ENCODE measurements around the gene DAPK2. TPM values are rescaled to one million over a fixed set of nuclear protein-coding genes. Genes with fewer than 3 reads are reported as not detected.

DAPK2 gene
- total and polyA plus RNA-seq, 2 donors from 2014 or later = 3.0 to 3.8 TPM

DNA sequence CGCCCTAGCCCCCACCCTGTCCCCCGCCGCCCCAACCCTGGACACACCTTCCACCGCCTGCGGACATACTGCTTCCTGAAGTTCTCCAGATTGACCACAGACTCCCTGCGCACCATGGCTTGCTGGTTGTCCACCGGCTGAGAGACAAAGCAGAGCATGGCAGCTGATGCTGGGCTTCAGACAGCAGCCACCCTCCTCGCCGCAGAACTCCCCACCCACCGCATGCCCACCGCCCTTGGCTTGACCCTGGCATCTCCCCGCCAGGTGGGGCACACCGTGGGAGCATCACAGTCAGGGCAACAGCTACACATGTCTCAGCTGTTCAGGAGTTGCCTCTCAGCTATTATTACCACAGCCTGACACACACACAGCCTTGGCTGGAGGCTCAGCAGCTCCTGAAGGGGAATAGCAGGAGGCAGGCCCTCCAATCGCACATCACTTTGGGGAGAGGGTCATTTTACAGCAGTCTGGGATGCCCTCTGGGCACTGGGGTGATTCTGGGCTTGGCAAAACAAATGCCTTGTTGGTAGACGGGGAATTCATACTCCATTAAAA is 134.1 kb downstream of the DAPK2 start:
- Histone ChIP-seq H3K4me1 (ENCODE audit: control insufficient read depth in 2 of 3, insufficient read depth in 2 of 3, low read depth in 1 of 3, low read length in 3 of 3) (peaks cover 0 to 15% (median 0%) of the 10 kb centered on the region in 3 donors), H3K4me3 (ENCODE audit: low read length in 3 of 3) (no peak overlapping the region), H3K27ac (ENCODE audit: low read depth in 2 of 2, low read length in 2 of 2) (no peak overlapping the region), H3K27me3 (ENCODE audit: control insufficient read depth, insufficient read depth, low read length) (no peaks in the 10 kb centered on the region), H3K9me3 (ENCODE audit: control insufficient read depth in 2 of 3, insufficient read depth in 1 of 3, low read length in 3 of 3) (no peaks in the 10 kb centered on the region), H3K9ac (ENCODE audit: low read length in 3 of 3) (no peak overlapping the region), H3K36me3 (ENCODE audit: control insufficient read depth in 2 of 3, insufficient read depth in 3 of 3, low read length in 3 of 3) (no peaks in the 10 kb centered on the region)
- TF ChIP-seq, protein P1, sequence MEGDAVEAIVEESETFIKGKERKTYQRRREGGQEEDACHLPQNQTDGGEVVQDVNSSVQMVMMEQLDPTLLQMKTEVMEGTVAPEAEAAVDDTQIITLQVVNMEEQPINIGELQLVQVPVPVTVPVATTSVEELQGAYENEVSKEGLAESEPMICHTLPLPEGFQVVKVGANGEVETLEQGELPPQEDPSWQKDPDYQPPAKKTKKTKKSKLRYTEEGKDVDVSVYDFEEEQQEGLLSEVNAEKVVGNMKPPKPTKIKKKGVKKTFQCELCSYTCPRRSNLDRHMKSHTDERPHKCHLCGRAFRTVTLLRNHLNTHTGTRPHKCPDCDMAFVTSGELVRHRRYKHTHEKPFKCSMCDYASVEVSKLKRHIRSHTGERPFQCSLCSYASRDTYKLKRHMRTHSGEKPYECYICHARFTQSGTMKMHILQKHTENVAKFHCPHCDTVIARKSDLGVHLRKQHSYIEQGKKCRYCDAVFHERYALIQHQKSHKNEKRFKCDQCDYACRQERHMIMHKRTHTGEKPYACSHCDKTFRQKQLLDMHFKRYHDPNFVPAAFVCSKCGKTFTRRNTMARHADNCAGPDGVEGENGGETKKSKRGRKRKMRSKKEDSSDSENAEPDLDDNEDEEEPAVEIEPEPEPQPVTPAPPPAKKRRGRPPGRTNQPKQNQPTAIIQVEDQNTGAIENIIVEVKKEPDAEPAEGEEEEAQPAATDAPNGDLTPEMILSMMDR (IDR thresholded peaks at IDR 0.05; ENCODE audit: borderline replicate concordance, extremely low read depth, insufficient read depth) = no peak
- FAIRE-seq (no peak), DNase-seq (no peak)
- intact Hi-C loops (cut with DNase I) = no loop called here

DNA sequence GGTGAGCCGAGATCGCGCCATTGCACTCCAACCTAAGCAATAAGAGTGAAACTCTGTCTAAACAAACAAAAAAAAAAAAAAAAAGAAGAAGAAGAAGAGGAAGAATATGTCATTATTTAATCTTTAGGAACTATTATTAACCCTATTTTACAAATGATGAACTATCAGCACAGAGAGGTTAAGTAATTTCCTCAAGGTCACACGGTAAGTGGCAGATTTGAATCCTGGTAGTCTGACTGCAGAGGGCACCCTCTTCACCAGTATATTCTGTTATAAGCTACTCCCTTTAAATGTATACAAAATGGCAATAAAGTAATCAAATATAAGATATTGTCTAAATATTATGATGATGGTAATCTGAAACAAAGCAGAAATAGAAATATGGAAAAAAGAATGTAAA is 135.1 kb downstream of the DAPK2 start:
- Histone ChIP-seq H3K4me1 (ENCODE audit: control insufficient read depth in 2 of 3, insufficient read depth in 2 of 3, low read depth in 1 of 3, low read length in 3 of 3) (peaks cover 0 to 11% (median 0%) of the 10 kb centered on the region in 3 donors), H3K27me3 (ENCODE audit: control insufficient read depth, insufficient read depth, low read length) (no peaks in the 10 kb centered on the region), H3K4me3 (ENCODE audit: low read length in 3 of 3) (no peak overlapping the region), H3K9me3 (ENCODE audit: control insufficient read depth in 2 of 3, insufficient read depth in 1 of 3, low read length in 3 of 3) (no peaks in the 10 kb centered on the region), H3K27ac (ENCODE audit: low read depth in 2 of 2, low read length in 2 of 2) (no peak overlapping the region), H3K9ac (ENCODE audit: low read length in 3 of 3) (no peak overlapping the region), H3K36me3 (ENCODE audit: control insufficient read depth in 2 of 3, insufficient read depth in 3 of 3, low read length in 3 of 3) (no peaks in the 10 kb centered on the region)
- FAIRE-seq (no peak), DNase-seq (no peak)
- TF ChIP-seq, protein P1 (IDR thresholded peaks at IDR 0.05; ENCODE audit: borderline replicate concordance, extremely low read depth, insufficient read depth) = no peak
- intact Hi-C loops (cut with DNase I) = no loop called here

DNA sequence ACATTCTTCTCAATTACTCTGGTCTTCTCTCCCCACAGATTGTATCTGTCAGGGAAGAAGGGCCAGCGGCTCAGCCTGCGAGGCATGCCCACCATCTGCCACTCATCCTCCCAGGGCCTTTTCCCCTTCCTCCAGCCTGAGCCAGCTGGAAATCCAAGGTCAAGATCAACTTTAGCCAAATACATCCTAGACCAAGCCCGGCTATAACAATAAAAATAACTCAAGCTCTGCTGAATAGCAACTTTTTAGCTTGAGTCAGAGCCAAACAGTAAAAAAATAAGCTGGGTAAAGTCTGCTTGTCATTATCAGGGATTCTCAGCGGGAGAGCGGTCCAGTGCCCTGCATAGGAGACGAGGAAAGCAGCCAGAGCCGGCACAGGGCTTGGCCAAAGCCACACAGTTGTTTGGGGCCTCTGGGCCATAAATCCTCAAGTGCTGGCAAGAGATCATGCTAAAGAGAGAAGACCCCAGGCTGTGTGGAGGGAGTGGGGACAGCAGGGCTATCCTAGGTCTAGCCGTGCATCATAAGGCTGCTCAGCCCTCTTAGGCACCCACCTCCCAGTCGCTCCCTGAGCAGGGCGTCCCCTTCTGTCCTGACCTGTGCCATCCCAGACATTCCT is 136.4 kb downstream of the DAPK2 start:
- no peaks in the 10 kb centered on the region for H3K36me3 ChIP-seq (ENCODE audit: control insufficient read depth in 2 of 3, insufficient read depth in 3 of 3, low read length in 3 of 3)
- H3K9me3 ChIP-seq (ENCODE audit: control insufficient read depth in 2 of 3, insufficient read depth in 1 of 3, low read length in 3 of 3) = no peaks in the 10 kb centered on the region
- peak overlapping the region in 1 of 2 donors; percentile 17 for H3K27ac ChIP-seq (ENCODE audit: low read depth in 2 of 2, low read length in 2 of 2)
- FAIRE-seq (no peak), DNase-seq (peak in 3 of 5 donors; percentile 63 to 74 (median 71))
- H3K27me3 ChIP-seq (ENCODE audit: control insufficient read depth, insufficient read depth, low read length) = no peaks in the 10 kb centered on the region
- no peak overlapping the region for H3K4me3 ChIP-seq (ENCODE audit: low read length in 3 of 3)
- H3K9ac ChIP-seq (ENCODE audit: low read length in 3 of 3) = no peak overlapping the region
- peaks cover 0 to 10% (median 0%) of the 10 kb centered on the region in 3 donors for H3K4me1 ChIP-seq (ENCODE audit: control insufficient read depth in 2 of 3, insufficient read depth in 2 of 3, low read depth in 1 of 3, low read length in 3 of 3)
- TF ChIP-seq, protein P1 (IDR thresholded peaks at IDR 0.05; ENCODE audit: borderline replicate concordance, extremely low read depth, insufficient read depth) = no peak
- intact Hi-C loops (cut with DNase I) = no loop called here

Measured in kidney (tissue), 14 donors.